Keratinocyte (primary cell): Measurements from ENCODE around the gene USP46. TPM values are rescaled to one million over a fixed set of nuclear protein-coding genes. Genes with fewer than 3 reads are reported as not detected.

ENCODE experiments used
- DNase-seq: peaks from one replicate; pipeline ENCODE4 v3.0.0-alpha.2; 2011; ENCODE audit warnings: low read depth, missing footprints, low spot score
- FAIRE-seq: peaks from 2 replicates; lab custom pipeline; 2011; peaks lifted over from hg19 to GRCh38; lab: Jason Lieb, UNC
- H2AFZ ChIP-seq: 2 replicates; pipeline ENCODE4 v1.6.0; 2012; ENCODE audit warnings: low read length, control low read depth, inconsistent platforms; ENCODE audit not compliant: control insufficient read depth
- H3K27ac ChIP-seq: 2 replicates; pipeline ENCODE4 v1.5.1; 2011; ENCODE audit warnings: low read length; ENCODE audit not compliant: control insufficient read depth, insufficient read depth
- H3K27me3 ChIP-seq: 3 replicates; pipeline ENCODE4 v1.6.0; 2011; ENCODE audit warnings: low read length; ENCODE audit not compliant: control insufficient read depth, insufficient read depth; ENCODE audit errors: extremely low read depth
- H3K36me3 ChIP-seq, 2 experiments: 2 replicates in 1 of 2; 3 replicates in 1 of 2; pipeline ENCODE4 v1.5.1; 2011; ENCODE audit warnings: low read length in 2 of 2, mild to moderate bottlenecking in 1 of 2; ENCODE audit not compliant: control insufficient read depth in 2 of 2, insufficient read depth in 2 of 2; ENCODE audit errors: extremely low read depth in 1 of 2
- H3K4me1 ChIP-seq: 3 replicates; pipeline ENCODE4 v1.5.1; 2011; ENCODE audit warnings: low read length; ENCODE audit not compliant: control insufficient read depth, insufficient read depth; ENCODE audit errors: extremely low read depth
- H3K4me2 ChIP-seq: 3 replicates; pipeline ENCODE4 v1.6.0; 2011; ENCODE audit warnings: low read depth, low read length; ENCODE audit not compliant: control insufficient read depth, insufficient read depth; ENCODE audit errors: extremely low read depth
- H3K4me3 ChIP-seq, 3 experiments: fragments of 200-600 bp in 1 of 3; sonication (generic) in 1 of 3; 2 replicates in 2 of 3; 3 replicates in 1 of 3; pipeline ENCODE4 v1.5.1; 2011 to 2016; ENCODE audit warnings: low read length in 3 of 3, mild to moderate bottlenecking in 3 of 3, control low read depth in 2 of 3, inconsistent platforms in 1 of 3, low read depth in 1 of 3, mixed read lengths in 1 of 3, mixed run types in 1 of 3, moderate library complexity in 1 of 3; ENCODE audit not compliant: control insufficient read depth in 2 of 3, insufficient read depth in 2 of 3; ENCODE audit errors: extremely low read depth in 1 of 3
- H3K79me2 ChIP-seq: 2 replicates; pipeline ENCODE4 v1.6.0; 2012; ENCODE audit warnings: low read length; ENCODE audit not compliant: control insufficient read depth, insufficient read depth
- H3K9ac ChIP-seq: 3 replicates; pipeline ENCODE4 v1.6.0; 2011; ENCODE audit warnings: low read length; ENCODE audit not compliant: control insufficient read depth, insufficient read depth; ENCODE audit errors: extremely low read depth
- H3K9me1 ChIP-seq: 3 replicates; pipeline ENCODE4 v1.6.0; 2011; ENCODE audit warnings: low read length; ENCODE audit not compliant: control insufficient read depth, insufficient read depth; ENCODE audit errors: extremely low read depth
- H3K9me3 ChIP-seq: 2 replicates; pipeline ENCODE4 v1.5.1; 2012; ENCODE audit warnings: low read depth, low read length; ENCODE audit not compliant: control insufficient read depth
- H4K20me1 ChIP-seq: 3 replicates; pipeline ENCODE4 v1.6.0; 2011; ENCODE audit warnings: low read length; ENCODE audit not compliant: control insufficient read depth, insufficient read depth; ENCODE audit errors: extremely low read depth
- CTCF ChIP-seq, 3 experiments: IDR thresholded peaks in 1 of 3; conservative IDR thresholded peaks in 1 of 3; optimal IDR thresholded peaks in 1 of 3; 2 replicates in 2 of 3; 3 replicates in 1 of 3; pipeline versions ENCODE3 to v1.5.1; 2011; ENCODE audit warnings: low read length in 3 of 3, mild to moderate bottlenecking in 3 of 3, moderate library complexity in 2 of 3, control low read depth in 1 of 3, inconsistent platforms in 1 of 3; ENCODE audit not compliant: insufficient read depth in 2 of 3; ENCODE audit errors: extremely low read depth in 1 of 3
- EZH2 ChIP-seq: IDR thresholded peaks from one replicate; pipeline ENCODE4 v1.6.1; 2012; ENCODE audit warnings: inconsistent platforms, mild to moderate bottlenecking, low read length, moderate library complexity
- dilution Hi-C: fragments of 300-500 bp; cut with MboI; formaldehyde crosslinking; loops from one replicate; pipeline ENCODE4 v1.7.0; 2020; ENCODE audit warnings: low sequenced_read_pairs; ENCODE audit not compliant: extremely low pct_ligation_motif_present
- polyA plus RNA-seq, 5 experiments: library from polyadenylated mRNA; depleted of rRNA in 3 of 5; stranded (reverse) in 3 of 5; stranded (forward) in 1 of 5; unstranded in 1 of 5; fragments of >200 nt; gene quantifications; 1 replicate in 1 of 5; 2 replicates in 3 of 5; 3 replicates in 1 of 5; pipeline versions ENCODE4 v1.2.1 to v1.2.3, GENCODE V29; 2011 to 2012; ENCODE audit warnings: missing spikeins in 2 of 5, low read depth in 1 of 5, low replicate concordance in 1 of 5

USP46 gene
- polyA plus RNA-seq, 1 donor (not counting 4 experiments of a cell fraction or from before 2014, with no cell fraction given): 20.4 TPM

- Histone ChIP-seq H3K9me1 (no peaks in the 10 kb centered on the region), H2AFZ (no peak overlapping the region), H3K9ac (no peak overlapping the region), H3K79me2 (no peaks in the 10 kb centered on the region), H3K4me3 (no peak overlapping the region), H3K9me3 (no peaks in the 10 kb centered on the region), H3K36me3 (no peaks in the 10 kb centered on the region), H3K4me2 (no peak overlapping the region), H3K4me1 (no peaks in the 10 kb centered on the region), H4K20me1 (no peaks in the 10 kb centered on the region), H3K27ac (no peak overlapping the region), H3K27me3 (no peaks in the 10 kb centered on the region)
- FAIRE-seq (no peak), DNase-seq (no peak)
- no peak for TF ChIP-seq CTCF (optimal IDR thresholded peaks at IDR 0.05 in 1 of 3, IDR thresholded peaks at IDR 0.05 in 1 of 3, conservative IDR thresholded peaks at IDR 0.05 in 1 of 3; ENCODE audit: extremely low read depth in 1 of 3, insufficient read depth in 2 of 3, low read length in 3 of 3)
- no peak for TF ChIP-seq EZH2
- dilution Hi-C loops: no loop called here
Observed at GRCh38 chr4:52704133-52704532, 45.0 kb upstream of the USP46 start.

- no peak for TF ChIP-seq CTCF (optimal IDR thresholded peaks at IDR 0.05 in 1 of 3, IDR thresholded peaks at IDR 0.05 in 1 of 3, conservative IDR thresholded peaks at IDR 0.05 in 1 of 3; ENCODE audit: extremely low read depth in 1 of 3, insufficient read depth in 2 of 3, low read length in 3 of 3)
- TF ChIP-seq EZH2: no peak
- no peak overlapping the region for H2AFZ ChIP-seq
- DNase-seq: no peak
- no peak overlapping the region for H3K9ac ChIP-seq
- H3K79me2 ChIP-seq: no peaks in the 10 kb centered on the region
- dilution Hi-C loops: no loop called here
- no peaks in the 10 kb centered on the region for H4K20me1 ChIP-seq
- H3K36me3 ChIP-seq: no peaks in the 10 kb centered on the region
- H3K9me1 ChIP-seq: no peaks in the 10 kb centered on the region
- H3K27me3 ChIP-seq: no peaks in the 10 kb centered on the region
- H3K9me3 ChIP-seq: no peaks in the 10 kb centered on the region
- H3K4me3 ChIP-seq: no peak overlapping the region
- no peak overlapping the region for H3K4me2 ChIP-seq
- H3K4me1 ChIP-seq: no peaks in the 10 kb centered on the region
- H3K27ac ChIP-seq: no peak overlapping the region
- no peak for FAIRE-seq
Observed at GRCh38 chr4:52701207-52701606, 42.1 kb upstream of the USP46 start.
